ENCODE measurements around the gene MMP21.
A peak's percentile ranks its signal among the peaks of the same experiment; 100 is the strongest.

The MMP21 gene, protein sequence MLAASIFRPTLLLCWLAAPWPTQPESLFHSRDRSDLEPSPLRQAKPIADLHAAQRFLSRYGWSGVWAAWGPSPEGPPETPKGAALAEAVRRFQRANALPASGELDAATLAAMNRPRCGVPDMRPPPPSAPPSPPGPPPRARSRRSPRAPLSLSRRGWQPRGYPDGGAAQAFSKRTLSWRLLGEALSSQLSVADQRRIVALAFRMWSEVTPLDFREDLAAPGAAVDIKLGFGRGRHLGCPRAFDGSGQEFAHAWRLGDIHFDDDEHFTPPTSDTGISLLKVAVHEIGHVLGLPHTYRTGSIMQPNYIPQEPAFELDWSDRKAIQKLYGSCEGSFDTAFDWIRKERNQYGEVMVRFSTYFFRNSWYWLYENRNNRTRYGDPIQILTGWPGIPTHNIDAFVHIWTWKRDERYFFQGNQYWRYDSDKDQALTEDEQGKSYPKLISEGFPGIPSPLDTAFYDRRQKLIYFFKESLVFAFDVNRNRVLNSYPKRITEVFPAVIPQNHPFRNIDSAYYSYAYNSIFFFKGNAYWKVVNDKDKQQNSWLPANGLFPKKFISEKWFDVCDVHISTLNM

DNA sequence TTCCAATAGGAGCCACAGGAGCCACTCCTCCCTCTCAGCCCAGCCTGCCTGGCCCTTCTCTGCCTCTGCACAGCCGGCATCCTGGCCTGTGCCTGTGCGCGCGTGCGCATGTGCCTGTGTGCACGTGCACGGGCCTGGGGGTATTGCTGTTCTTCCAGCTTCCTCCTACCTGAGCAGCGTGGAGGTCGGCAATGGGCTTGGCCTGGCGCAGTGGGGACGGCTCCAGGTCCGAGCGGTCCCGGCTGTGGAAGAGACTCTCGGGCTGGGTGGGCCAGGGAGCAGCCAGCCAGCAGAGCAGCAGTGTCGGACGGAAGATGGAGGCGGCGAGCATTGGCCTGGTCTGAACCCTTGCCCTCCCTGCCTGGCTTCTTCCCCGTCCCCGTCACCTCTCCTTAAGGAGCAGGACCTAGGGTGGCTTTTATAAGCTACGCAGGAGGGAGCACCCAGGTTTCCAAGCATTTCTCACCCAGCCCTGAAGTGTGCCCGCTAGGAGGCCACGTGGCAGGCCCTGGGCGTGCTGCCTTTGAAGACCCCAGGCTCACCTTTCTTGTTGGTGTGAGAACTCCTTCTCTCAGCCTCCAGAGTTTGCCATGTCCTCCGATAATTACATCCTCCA is at the start of gene MMP21:
TSS of gene MMP21 (minus strand) at position 331 of the 616 bp plus-strand sequence. CDS start at position 331, 0 bp downstream.
- no peak for DNase-seq (ENCODE audit: low read depth in 2 of 2)

DNA sequence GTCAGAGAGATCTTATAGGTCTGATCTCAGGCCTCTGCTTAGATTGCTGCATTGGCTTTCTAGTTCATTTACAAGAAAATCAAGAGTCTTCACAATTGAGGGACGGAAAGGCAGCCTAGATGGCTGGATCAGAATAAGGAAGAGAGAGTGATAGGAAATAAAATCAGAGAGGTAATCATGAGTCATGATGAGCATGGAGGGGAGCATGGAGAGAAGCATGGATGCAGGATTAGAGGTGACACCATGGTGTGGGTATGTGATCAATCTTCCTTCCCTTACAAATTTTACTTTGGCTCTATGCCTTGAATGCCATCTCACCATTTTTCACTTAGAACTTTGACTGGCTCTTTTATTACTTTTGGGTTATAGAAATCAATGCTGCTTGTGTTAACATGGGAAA is 49.1 kb upstream of the MMP21 start:
- DNase-seq (ENCODE audit: low read depth in 2 of 2): no peak

DNA sequence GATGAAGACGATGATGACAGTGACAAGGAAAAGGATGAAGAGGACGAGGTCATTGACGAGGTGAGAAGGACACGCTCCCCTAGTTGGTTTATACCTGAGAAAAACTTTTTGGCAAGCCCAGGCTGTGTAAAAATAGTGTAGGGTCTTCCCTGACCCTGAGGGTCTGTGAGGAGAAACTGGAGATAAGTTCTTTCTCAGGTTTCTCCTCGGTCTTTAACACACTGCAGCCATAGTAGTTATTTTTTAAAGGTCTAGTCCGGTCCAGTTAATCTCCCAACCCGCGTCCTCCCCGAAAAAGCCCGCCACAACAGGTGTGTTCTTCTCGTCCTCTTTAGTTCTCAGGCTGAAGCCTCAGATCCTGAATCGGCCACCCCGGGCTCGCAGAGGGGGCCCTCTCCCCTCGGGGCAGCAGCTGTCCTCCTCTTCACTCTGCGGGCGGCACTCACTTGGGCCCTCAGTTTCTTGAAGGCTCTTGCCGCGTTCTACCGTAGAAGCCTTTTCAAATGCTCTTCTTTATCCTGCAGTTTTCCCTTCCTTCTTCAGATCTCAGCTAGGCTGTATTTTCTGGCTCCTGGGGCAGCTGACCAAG is 48.1 kb upstream of the MMP21 start:
- DNase-seq (ENCODE audit: low read depth in 2 of 2): no peak

DNA sequence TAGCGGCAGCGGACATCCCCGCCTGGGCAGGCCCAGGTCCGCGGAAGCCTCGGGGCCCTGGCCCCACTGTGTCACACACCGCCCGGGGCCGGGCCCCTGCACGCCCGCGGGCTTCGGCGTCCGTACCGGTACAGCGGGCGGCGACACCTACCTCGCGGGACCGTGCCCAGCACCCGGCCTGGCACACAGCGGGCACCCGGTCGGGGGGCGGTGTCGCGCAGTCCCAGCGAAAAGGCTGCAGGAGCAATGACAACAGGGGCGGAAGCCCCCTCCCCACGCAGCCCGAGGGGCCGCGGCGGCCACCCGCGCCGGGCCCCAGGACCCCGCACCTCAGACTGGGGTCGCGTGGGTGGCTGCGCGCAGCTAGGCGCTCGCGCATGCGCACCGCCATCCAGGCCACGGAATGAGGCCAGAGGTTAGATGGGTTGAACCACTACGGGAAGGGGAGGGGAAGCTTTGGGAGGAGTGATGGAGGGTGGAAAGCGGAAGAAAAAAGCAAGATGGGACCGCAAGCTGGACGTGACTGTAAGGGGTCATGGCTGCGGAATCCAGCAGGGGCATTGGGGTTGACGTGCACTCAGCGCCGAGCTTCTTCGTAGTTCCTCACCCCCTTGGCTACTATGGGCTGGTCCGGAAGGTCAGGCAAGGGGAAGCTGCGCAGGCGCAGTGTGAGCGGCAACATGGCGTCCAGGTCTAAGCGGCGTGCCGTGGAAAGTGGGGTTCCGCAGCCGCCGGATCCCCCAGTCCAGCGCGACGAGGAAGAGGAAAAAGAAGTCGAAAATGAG is 47.4 kb upstream of the MMP21 start, which contains the start of the genes BCCIP and UROS:
TSS of gene BCCIP (plus strand) at position 669 of the 785 bp plus-strand sequence. CDS start at position 681, 12 bp downstream.
TSS of gene UROS (minus strand) at position 381 of the 785 bp plus-strand sequence. CDS start 6,759 bp downstream, outside the sequence.
- DNase-seq (ENCODE audit: low read depth in 2 of 2): peak; percentile 76 to 85

DNA sequence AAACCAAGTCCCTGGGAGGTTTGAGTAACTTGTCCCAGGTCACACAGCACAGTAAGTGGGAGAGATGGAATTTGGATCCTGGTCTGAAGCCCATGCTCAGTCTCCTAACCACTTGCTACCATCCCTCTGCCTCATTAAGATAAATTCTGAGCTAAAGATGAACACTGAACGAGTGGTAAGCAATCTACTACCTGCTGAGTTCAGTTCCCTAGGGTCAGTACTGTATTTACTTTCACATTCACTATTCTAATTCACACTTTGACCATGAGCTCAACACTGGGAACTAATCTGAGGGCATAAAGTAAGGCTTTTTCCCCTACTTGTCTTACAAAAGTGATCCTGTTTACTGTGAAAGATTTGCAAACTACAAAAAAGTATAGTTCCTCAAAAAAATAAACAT is 45.1 kb upstream of the MMP21 start:
- no peak for DNase-seq (ENCODE audit: low read depth in 2 of 2)

DNA sequence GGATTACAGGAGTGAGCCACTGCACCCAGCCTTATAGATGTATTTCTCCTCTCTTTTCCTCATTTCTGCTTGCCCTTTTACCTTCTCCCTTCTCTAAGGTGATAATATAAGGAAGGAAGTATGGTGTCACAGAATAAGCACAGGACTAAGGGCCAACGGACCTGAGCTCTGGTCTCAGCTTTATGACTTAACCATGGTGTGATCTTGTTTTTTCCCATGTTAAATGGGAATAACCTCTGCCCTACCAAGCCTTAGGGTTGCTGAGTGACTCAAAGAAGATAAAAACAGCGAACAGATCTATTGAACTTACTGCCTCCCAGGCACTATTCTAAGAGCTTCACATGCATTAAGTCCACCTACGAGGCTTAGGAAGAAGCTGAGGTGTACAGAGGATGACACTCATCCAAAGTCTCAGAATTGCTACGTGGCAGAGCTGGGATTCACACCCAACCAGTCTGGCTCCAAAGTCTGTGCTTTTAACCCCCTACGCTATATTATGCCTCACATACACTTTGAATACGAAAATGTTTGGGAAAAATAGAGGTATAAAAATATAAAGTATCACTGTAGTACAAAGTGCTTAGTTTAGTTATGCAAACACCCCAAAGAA is 41.8 kb upstream of the MMP21 start:
- DNase-seq (ENCODE audit: low read depth in 2 of 2): no peak

DNA sequence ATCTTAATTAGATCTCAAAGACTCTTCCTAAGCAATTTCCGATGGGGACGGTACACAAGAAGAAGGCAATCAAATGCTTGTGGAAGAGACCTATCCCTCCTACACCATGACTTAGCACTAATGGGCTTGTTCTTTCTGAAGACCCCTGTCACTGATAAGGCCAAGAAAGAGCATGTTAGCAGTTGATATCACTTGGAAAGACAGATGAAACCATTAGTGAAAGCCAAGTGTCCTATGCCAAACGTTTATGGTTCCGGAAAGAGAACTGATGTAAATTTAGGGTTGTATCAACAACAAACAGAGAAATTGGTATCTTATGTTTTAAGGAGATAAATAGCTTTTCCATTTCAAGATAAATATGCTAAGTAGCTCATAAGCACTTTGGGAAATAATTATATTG is 40.9 kb upstream of the MMP21 start:
- no peak for DNase-seq (ENCODE audit: low read depth in 2 of 2)

DNA sequence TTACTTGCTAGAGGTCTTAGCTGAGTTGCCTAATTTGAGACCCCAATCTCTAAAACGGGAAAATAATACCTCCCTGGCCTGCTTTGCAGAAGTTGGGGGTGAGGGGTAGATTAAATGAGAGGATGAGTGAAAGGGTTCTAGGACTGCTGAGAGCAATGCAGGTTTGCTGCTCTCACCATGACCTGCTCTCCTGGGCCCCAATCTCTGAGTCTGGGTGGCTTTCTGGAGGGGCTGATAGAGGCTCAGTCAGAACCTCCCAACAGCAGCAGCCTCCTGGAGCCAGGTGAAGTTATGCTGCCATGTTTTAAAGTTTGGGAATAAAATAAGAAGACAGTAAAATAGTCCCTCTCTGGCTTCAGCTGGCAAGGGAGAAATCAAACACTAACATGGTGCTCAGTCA is 40.1 kb upstream of the MMP21 start:
- DNase-seq (ENCODE audit: low read depth in 2 of 2): no peak

DNA sequence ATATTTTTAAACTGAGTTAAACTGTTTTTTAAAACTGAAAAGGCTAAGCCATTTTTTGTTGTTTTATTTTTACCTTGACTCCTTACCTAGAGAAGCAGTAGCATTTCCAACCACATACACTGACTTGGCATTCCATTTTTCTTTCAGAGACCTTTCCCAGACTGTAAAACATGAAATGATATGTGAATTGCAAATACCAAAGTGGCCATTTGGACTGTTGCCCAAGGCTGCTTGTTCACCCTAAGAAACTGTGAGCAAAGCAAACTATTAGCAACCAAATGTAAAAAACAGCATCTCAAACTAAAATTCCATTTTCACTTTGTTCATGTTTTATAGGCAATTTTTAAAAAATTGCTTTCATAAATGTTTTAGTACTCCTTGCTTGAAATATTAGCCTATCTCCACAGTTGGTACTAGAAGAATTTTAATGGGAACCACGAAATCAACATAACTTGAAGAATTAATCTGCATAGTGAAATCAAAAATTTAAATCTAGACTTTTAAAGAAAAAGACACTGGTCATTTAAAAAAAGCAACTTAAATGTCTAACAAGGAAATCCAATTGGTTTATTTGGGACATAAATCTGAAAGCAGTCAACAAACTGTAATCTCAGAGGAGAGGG is 36.6 kb upstream of the MMP21 start:
- DNase-seq (ENCODE audit: low read depth in 2 of 2): no peak

DNA sequence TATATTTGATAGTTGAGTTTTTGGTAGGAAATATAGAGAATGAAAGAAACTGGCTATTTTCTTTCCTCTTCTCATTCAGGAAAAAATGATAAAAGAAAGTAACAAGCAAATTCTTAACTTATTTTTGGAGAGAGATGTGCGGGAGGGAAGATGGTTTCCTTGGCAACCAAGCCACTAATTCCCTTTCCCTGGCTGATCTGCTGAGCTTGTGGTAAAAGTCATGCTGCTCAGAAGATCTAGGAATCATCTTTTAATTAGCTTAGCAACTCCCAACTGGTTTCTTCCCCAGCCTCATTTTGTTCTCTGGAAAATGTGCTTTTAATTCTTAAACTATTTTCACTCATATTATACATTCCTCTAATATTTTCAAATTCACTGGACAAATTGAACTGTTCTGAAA is 35.6 kb upstream of the MMP21 start:
- no peak for DNase-seq (ENCODE audit: low read depth in 2 of 2)

DNA sequence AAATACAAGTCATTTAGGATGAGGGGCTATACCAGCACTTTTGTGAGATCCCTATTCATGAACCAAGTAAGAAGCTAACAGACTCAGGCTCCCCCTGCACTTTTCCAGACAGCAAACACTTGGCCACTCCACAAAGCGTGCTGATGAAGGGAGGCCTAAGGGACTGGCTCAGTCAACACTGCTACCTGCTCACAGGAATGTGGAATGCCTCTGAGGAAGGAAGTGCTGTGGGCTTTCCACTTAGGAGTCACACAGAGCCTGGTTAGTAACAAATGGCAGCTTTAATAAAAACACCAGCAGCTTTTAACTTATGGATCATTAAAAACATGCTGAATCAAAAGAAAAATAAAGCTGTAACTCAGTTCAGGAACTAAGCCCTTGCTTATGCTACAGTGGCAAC is 32.4 kb upstream of the MMP21 start:
- no peak for DNase-seq (ENCODE audit: low read depth in 2 of 2)

DNA sequence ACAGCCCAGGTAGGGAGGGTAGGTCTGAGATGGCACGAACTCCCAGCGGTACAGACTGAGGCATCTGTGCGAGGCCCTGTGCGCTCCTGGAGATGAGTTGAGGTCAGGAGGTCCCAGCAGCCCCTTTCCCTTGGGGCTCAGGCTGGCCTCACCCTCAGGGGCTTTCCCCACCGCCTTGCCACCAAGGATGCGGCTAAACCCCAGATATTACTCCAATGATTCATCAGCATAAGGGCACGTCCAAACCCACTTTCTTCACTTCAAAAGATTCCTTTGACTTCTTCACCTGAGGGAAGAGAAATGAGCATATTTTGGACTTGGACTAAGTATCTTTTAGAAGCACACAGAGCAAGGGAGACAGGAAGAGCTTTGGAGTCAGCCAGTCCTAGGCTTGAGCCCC is 27.1 kb upstream of the MMP21 start:
- no peak for DNase-seq (ENCODE audit: low read depth in 2 of 2)

DNA sequence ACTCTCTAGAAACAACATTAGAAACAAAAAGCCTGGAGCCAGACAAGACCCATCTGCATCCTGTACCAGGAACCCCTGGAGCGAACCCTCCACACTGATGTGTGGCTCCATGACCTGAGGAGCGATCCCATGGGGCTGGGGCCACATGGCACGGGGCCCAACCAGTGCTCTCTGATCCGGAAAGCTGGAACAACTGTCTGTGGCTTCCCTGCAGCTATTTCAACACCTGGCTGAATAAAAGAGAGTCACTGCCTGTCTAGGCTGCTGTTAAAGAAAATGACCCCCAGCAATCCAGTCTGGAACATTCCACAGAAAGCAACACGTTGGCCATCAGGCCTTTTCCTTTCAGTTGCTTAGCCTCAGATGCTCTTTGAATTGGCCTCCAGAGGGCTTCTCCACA is 26.5 kb upstream of the MMP21 start:
- DNase-seq (ENCODE audit: low read depth in 2 of 2): no peak

DNA sequence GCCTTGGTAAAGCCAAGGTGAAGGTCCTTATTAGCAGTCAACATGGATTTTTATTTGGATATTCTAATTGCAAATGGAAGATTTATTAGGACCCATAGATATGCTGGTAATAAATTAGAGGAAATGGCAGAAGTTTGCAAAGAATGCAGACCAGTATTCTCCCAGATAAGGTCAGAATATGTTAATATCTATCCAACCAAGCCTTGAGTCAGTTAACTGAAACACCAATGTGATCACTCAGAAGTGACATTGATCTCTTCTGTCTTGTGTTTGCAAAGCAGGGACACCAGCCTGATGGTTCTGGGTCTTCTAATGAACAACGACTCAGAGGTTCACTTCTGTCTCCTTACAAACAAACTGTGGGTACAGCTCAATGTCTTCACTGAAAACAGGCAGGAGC is 26.0 kb upstream of the MMP21 start:
- no peak for DNase-seq (ENCODE audit: low read depth in 2 of 2)

DNA sequence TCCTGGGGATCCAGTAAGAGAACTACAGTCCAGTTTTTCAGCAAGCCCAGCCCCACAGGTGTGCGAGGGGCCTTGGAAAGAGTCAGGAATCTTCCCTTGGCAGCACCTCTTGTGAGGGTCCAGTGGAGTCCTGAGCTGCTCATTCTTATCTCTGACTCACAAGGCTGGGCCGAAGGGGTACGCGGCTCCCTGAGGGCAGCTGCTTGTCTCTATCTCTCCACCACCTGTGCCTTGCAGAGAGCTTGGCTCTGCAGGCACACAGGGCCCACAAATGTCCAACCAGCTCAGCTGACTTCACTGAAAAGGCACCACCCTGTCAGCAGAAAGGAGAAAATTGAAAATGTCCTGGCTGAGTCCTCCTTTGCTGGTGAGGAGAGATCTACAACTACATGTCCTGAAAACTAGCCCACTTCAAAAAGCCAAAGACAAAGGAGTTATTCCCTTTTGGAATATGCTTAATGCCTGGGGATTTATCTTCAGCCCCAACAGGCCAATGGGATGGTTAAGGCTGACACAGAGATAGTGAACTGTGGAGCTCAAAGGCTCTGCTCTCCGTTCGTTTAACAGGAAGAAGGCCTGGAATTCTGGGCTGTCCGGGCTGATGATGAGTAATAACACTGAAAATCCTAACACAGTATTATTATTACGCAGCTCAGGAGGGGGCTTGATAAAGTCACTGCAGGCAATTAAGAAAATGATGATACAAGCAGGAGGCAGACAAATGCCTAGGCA is 24.0 kb upstream of the MMP21 start:
- DNase-seq (ENCODE audit: low read depth in 2 of 2): no peak

DNA sequence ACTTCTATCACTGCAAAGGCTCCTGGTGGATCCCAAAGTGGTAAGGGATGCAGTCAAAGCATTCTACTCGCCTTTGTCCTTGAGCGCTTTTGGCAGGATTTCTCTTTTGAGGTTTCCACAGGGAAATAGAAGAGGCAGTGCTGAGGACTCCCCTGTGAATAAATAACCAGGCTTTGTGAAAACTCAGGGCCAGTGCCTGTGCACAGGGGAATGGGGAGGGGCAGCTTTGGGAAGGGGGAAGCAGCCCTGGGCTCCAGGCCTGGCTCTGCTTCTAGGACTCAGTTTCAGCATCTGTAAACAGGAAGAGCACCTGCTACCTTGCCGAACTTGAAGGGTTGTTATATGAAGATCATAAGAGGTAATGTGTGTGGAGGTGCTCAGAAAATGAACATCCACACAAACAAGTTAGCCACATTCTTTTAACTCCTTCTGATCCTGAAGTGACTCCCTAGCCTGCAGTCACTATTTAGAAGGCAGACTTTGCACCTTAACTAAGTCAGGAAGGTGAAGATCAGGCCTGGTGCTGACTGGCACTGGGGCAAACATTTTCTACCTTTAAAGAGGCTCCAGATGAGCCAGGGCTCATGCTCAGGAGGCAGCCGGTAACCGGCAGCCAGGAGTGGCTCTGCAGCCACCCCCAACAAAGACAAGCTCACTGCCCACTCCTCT is 22.5 kb upstream of the MMP21 start:
- no peak for DNase-seq (ENCODE audit: low read depth in 2 of 2)

DNA sequence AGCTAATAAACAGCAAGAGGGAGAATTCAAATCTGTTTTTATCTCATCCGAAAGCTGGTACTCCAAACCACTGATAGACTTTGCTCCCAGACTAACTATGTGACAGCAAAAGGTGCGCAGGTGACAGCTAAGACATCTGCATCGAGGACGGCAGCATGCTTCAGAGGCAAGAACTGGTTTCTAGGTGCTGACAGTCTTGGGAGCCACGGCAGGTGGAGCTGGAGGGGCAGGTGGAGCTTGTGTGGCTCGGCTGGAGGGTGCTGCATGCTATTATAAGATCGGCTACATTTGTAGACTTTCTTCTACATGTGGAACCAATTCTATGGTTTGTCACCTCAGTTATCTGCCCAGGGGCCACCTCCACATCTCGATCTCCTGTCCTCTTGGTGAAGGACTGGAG is 21.8 kb upstream of the MMP21 start:
- no peak for DNase-seq (ENCODE audit: low read depth in 2 of 2)

DNA sequence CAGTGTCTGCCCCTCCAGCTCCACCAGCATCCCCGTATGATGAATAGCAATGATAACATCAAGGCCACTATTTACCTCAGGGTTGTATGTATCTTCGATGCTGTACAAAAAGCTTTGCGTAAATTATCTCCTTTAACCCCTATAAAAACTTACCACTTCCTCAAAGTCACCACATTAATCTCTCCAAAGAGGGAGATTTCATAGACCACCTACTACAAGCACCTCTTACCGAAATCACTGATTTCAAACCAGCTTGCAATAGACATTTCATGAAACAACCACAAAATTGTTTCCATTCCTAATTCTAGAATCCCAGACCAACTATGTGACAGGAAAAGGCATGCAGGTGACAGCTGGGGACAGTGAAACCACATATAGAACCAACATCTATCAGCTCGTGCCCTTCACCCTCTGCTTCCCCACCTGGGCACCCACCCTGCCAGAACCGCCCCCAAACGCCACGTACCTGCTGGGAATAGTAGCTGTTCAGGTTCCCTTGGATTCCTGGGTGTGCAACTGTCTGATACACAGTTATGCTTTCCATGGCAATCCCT is 20.1 kb upstream of the MMP21 start:
- DNase-seq (ENCODE audit: low read depth in 2 of 2): no peak

DNA sequence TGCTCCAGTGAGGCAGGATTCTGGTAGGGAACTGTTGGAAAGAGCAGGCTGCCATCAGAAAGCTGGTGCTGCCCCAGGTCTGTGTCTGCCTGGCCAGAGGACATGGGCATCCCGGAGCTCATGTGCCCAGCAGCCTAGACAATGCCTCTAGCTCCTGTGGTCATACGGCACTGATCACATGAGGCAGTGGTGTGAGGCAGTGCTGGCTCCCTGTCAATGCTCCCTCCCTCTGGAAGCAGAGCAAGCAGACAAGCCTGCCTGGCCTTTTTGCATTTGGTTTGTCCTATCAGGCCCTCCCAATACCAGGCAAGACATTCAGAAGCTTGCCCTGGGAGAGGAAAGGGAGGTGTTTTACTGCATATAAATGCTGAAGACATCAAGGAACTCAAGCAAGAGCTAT is 19.5 kb upstream of the MMP21 start:
- no peak for DNase-seq (ENCODE audit: low read depth in 2 of 2)

All from activated CD4-positive, alpha-beta T cell treated with anti-CD3 and anti-CD28 coated beads for 24 hours (primary cell).